ENCODE measurements around the gene CFAP54. TPM values are rescaled to one million over a fixed set of nuclear protein-coding genes. Genes with fewer than 3 reads are reported as not detected.

CFAP54 gene
- total RNA-seq, 1 donor from 2014 or later: 1.1 TPM

- no peaks in the 10 kb centered on the region for H3K27me3 ChIP-seq (ENCODE audit: insufficient read depth, low read length)
- Mint-ChIP-seq H3K27me3 (ENCODE audit: low read depth, unreplicated experiment) (no peaks in the 10 kb centered on the region), H3K9me3 (ENCODE audit: unreplicated experiment) (peaks cover 11% of the 10 kb centered on the region), H3K36me3 (ENCODE audit: low read depth, unreplicated experiment) (no peaks in the 10 kb centered on the region), H3K4me3 (ENCODE audit: unreplicated experiment) (no peak overlapping the region), H3K4me1 (ENCODE audit: low read depth, unreplicated experiment) (peaks cover 12% of the 10 kb centered on the region), H3K27ac (ENCODE audit: unreplicated experiment) (no peak overlapping the region)
- H3K27ac ChIP-seq (ENCODE audit: low read depth, low read length): no peak overlapping the region
- H3K4me3 ChIP-seq (ENCODE audit: insufficient read depth, low read depth, low read length): no peak overlapping the region
- FAIRE-seq (no peak), DNase-seq (ENCODE audit: low read depth) (no peak)
- H4K20me1 ChIP-seq (ENCODE audit: insufficient read depth, low read length): no peaks in the 10 kb centered on the region
- H2AFZ ChIP-seq (ENCODE audit: low read depth, low read length): no peak overlapping the region
- H3K9ac ChIP-seq (ENCODE audit: low read length): no peak overlapping the region
- H3K4me1 ChIP-seq (ENCODE audit: insufficient read depth, low read length): peaks cover 16% of the 10 kb centered on the region
- TF ChIP-seq EZH2 (IDR thresholded peaks at IDR 0.05; ENCODE audit: insufficient read depth, low read length): no peak
- TF ChIP-seq CTCF (IDR thresholded peaks at IDR 0.05; ENCODE audit: insufficient read depth, low read depth, low read length): no peak
- H3K9me3 ChIP-seq (ENCODE audit: insufficient read depth, low read depth, low read length): no peaks in the 10 kb centered on the region
- H3K36me3 ChIP-seq (ENCODE audit: insufficient read depth, low read length): no peaks in the 10 kb centered on the region
- H3K79me2 ChIP-seq (ENCODE audit: insufficient read depth, low read length): no peaks in the 10 kb centered on the region
- no peak overlapping the region for H3K4me2 ChIP-seq (ENCODE audit: low read length)
Observed at GRCh38 chr12:96807741-96808140, 318.4 kb downstream of the CFAP54 start.

- no peaks in the 10 kb centered on the region for H4K20me1 ChIP-seq (ENCODE audit: insufficient read depth, low read length)
- no peaks in the 10 kb centered on the region for H3K27me3 ChIP-seq (ENCODE audit: insufficient read depth, low read length)
- H3K4me3 ChIP-seq (ENCODE audit: insufficient read depth, low read depth, low read length): no peak overlapping the region
- TF ChIP-seq CTCF (IDR thresholded peaks at IDR 0.05; ENCODE audit: insufficient read depth, low read depth, low read length) (no peak), EZH2 (IDR thresholded peaks at IDR 0.05; ENCODE audit: insufficient read depth, low read length) (no peak)
- Mint-ChIP-seq H3K9me3 (ENCODE audit: unreplicated experiment) (peaks cover 5% of the 10 kb centered on the region), H3K4me3 (ENCODE audit: unreplicated experiment) (no peak overlapping the region), H3K36me3 (ENCODE audit: low read depth, unreplicated experiment) (no peaks in the 10 kb centered on the region), H3K27me3 (ENCODE audit: low read depth, unreplicated experiment) (no peaks in the 10 kb centered on the region), H3K4me1 (ENCODE audit: low read depth, unreplicated experiment) (peaks cover 12% of the 10 kb centered on the region), H3K27ac (ENCODE audit: unreplicated experiment) (no peak overlapping the region)
- DNase-seq (ENCODE audit: low read depth): no peak
- no peak overlapping the region for H3K4me2 ChIP-seq (ENCODE audit: low read length)
- H3K9ac ChIP-seq (ENCODE audit: low read length): no peak overlapping the region
- no peaks in the 10 kb centered on the region for H3K9me3 ChIP-seq (ENCODE audit: insufficient read depth, low read depth, low read length)
- peaks cover 16% of the 10 kb centered on the region for H3K4me1 ChIP-seq (ENCODE audit: insufficient read depth, low read length)
- no peak overlapping the region for H2AFZ ChIP-seq (ENCODE audit: low read depth, low read length)
- no peaks in the 10 kb centered on the region for H3K79me2 ChIP-seq (ENCODE audit: insufficient read depth, low read length)
- H3K27ac ChIP-seq (ENCODE audit: low read depth, low read length): no peak overlapping the region
- no peaks in the 10 kb centered on the region for H3K36me3 ChIP-seq (ENCODE audit: insufficient read depth, low read length)
- no peak for FAIRE-seq
Observed at GRCh38 chr12:96808587-96808986, 319.2 kb downstream of the CFAP54 start.

GRCh38 chr12:96809522-96809921 is 320.1 kb downstream of the CFAP54 start:
- Mint-ChIP-seq H3K4me3 (ENCODE audit: unreplicated experiment) (no peak overlapping the region), H3K36me3 (ENCODE audit: low read depth, unreplicated experiment) (no peaks in the 10 kb centered on the region), H3K27me3 (ENCODE audit: low read depth, unreplicated experiment) (no peaks in the 10 kb centered on the region), H3K27ac (ENCODE audit: unreplicated experiment) (no peak overlapping the region), H3K9me3 (ENCODE audit: unreplicated experiment) (peaks cover 2% of the 10 kb centered on the region), H3K4me1 (ENCODE audit: low read depth, unreplicated experiment) (peaks cover 15% of the 10 kb centered on the region)
- Histone ChIP-seq H3K4me2 (ENCODE audit: low read length) (no peak overlapping the region), H3K4me3 (ENCODE audit: insufficient read depth, low read depth, low read length) (no peak overlapping the region), H3K9me3 (ENCODE audit: insufficient read depth, low read depth, low read length) (no peaks in the 10 kb centered on the region), H3K27me3 (ENCODE audit: insufficient read depth, low read length) (no peaks in the 10 kb centered on the region), H3K36me3 (ENCODE audit: insufficient read depth, low read length) (no peaks in the 10 kb centered on the region), H3K79me2 (ENCODE audit: insufficient read depth, low read length) (no peaks in the 10 kb centered on the region), H4K20me1 (ENCODE audit: insufficient read depth, low read length) (no peaks in the 10 kb centered on the region), H3K4me1 (ENCODE audit: insufficient read depth, low read length) (peaks cover 16% of the 10 kb centered on the region), H3K27ac (ENCODE audit: low read depth, low read length) (no peak overlapping the region), H2AFZ (ENCODE audit: low read depth, low read length) (no peak overlapping the region), H3K9ac (ENCODE audit: low read length) (no peak overlapping the region)
- TF ChIP-seq CTCF (IDR thresholded peaks at IDR 0.05; ENCODE audit: insufficient read depth, low read depth, low read length) (no peak), EZH2 (IDR thresholded peaks at IDR 0.05; ENCODE audit: insufficient read depth, low read length) (no peak)
- no peak for FAIRE-seq
- no peak for DNase-seq (ENCODE audit: low read depth)
